22Rv1 (cell line): ENCODE results near the gene RGS16.

Experiments
- H3K27ac ChIP-seq: fragments of 450-650 bp; 2 replicates; pipeline ENCODE4 v1.5.1; 2017
- ZFX ChIP-seq: fragments of 450-650 bp; IDR thresholded peaks from 2 replicates; pipeline ENCODE4 v1.6.1; 2017; ENCODE audit warnings: antibody characterized with exemption, borderline replicate concordance
- TF ChIP-seq, protein P1 (sequence below): fragments of 450-650 bp; IDR thresholded peaks from 2 replicates; pipeline ENCODE4 v1.5.1; 2017; ENCODE audit warnings: mild to moderate bottlenecking

The RGS16 gene

DNA sequence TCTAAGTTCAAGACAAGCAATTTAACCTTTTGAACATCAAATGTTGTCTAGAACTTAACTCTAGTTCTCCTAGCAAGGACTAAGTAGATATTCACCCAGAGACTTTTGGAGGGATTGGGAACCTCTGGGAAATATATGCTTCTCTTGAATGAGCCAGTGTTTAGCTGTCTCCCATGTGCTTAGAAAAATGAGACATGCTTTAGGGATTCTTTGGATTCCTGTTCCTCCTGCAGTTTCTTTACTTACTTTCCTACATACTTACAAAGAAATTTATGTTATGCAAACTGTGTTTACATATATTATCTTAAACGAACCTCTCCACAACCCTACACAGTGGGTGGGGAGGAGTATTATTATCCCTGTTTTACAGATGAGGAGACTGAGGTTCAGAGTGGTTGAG, 54.4 kb downstream of the RGS16 start:
- no peak overlapping the region for H3K27ac ChIP-seq

DNA sequence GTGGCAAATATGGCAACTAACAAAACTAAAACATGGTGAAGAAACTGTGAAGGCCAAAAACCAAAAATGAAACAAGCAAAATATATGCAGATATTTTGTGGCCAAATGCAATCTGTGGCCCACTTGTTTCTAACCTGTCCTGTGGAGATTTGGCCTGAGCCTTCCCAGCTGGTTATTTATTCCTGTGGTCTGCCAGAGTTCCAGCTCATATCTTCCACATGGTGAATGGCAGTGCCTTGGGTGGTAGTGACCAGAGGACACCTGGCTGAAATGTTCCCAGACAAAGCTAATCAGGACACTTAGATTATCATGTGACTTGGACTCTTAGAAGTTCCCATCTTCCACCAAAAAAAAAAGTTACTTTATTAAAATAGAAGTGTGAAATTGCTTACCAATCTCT, 54.8 kb downstream of the RGS16 start:
- H3K27ac ChIP-seq: no peak overlapping the region
- TF ChIP-seq ZFX: no peak

More for the DNA sequence above, 54.4 kb downstream of the RGS16 start:
- no peak for TF ChIP-seq ZFX
- TF ChIP-seq, protein P1, sequence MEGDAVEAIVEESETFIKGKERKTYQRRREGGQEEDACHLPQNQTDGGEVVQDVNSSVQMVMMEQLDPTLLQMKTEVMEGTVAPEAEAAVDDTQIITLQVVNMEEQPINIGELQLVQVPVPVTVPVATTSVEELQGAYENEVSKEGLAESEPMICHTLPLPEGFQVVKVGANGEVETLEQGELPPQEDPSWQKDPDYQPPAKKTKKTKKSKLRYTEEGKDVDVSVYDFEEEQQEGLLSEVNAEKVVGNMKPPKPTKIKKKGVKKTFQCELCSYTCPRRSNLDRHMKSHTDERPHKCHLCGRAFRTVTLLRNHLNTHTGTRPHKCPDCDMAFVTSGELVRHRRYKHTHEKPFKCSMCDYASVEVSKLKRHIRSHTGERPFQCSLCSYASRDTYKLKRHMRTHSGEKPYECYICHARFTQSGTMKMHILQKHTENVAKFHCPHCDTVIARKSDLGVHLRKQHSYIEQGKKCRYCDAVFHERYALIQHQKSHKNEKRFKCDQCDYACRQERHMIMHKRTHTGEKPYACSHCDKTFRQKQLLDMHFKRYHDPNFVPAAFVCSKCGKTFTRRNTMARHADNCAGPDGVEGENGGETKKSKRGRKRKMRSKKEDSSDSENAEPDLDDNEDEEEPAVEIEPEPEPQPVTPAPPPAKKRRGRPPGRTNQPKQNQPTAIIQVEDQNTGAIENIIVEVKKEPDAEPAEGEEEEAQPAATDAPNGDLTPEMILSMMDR: no peak
